GM15510 (cell line): Measurements from ENCODE around the gene ISCA2.

Experiments used
- POLR2A ChIP-seq: IDR thresholded peaks from 3 replicates; pipeline ENCODE4 v1.6.1; 2011; ENCODE audit warnings: borderline replicate concordance; ENCODE audit not compliant: insufficient read length; ENCODE audit errors: extremely low read depth

Gene ISCA2

DNA sequence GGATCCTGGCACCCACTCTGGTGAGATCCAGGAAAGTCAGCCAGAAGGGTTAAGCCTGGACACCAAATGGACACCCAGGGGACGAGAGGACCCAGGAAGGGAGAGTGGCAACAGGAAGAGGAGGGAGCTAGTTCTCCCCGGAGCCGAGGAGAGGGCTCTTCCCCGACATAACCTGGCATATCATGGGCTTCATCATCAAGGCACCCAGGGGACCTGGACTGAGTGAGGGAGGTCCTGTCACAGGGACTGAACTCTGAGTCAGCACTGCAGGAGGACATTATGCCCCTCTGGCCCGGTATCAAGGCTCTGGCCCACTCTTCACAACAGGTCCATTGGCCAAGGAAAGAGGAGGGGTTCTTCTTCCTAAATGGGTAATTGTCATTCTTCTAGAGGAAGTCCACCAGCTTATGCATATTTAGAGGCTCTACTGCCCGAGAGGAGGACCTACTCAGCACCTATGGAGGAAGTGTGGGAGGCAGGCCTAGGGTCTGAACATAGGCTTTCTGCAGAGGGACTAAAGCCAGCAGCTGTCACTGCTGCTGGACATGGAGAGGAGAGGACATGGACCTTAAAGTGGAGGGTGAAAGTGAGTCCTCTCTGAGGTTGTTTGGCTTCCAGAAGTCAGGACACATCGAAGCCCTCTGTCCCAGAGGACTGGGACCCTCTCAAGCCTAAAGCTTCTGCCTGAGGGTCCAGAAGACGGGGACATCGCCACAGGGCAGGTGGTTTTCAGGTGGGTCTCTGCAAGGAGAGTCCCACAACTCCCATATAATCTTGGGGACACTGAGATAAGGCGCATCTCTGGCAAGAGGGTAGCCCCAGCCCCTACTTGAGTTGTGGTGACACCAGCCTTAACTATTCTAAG is 18.6 kb downstream of the ISCA2 start:
- TF ChIP-seq POLR2A, result no peak

DNA sequence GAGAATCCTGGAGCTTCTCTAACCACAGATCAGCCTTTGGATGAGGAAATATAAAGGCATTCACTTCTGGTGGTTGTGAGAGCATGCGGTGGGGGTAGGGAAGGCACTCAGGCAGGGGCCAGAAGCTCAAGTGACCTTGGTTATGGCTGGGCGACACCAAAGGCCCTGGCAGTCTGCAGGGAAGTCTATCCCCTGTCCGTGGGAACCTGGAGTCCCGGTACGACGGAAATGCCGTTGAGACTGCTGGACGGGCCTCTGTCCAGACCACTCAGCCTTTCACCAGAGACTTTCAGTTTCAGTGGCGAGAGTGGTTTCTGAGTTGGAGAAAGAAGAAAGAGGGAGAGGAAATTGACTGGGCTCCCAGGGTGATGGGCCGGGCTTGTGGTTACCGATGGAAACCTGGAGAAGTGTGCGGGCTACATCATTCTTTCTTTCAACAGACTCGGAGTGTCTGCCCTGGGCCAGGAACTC is 20.9 kb downstream of the ISCA2 start:
- TF ChIP-seq POLR2A, result no peak

- no peak for TF ChIP-seq POLR2A
Observed at GRCh38 chr14:74515891-74516412, 22.4 kb downstream of the ISCA2 start.

- no peak for TF ChIP-seq POLR2A
Observed at GRCh38 chr14:74516451-74517160, 23.0 kb downstream of the ISCA2 start.

- TF ChIP-seq POLR2A, result no peak
Observed at GRCh38 chr14:74517731-74518130, 24.2 kb downstream of the ISCA2 start.

DNA sequence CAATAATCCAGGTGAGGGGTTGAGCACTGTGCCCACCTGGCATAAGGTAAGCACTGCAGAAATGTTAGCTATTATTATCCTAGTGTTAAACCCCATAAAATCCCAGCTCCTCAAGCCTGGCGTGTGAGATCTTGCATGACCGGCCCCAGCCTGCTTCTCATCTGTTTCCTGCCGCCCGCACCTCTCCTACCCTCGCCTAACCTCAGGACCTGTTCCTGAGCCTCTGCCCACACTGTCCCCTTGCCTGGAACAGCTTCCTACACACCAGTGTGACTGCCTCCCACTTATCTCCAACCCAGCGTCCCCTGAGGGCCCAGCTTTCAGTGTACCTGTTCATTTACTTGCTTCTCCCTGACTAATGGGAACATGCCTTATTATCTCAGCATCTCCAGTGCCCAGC is 24.7 kb downstream of the ISCA2 start:
- no peak for TF ChIP-seq POLR2A

DNA sequence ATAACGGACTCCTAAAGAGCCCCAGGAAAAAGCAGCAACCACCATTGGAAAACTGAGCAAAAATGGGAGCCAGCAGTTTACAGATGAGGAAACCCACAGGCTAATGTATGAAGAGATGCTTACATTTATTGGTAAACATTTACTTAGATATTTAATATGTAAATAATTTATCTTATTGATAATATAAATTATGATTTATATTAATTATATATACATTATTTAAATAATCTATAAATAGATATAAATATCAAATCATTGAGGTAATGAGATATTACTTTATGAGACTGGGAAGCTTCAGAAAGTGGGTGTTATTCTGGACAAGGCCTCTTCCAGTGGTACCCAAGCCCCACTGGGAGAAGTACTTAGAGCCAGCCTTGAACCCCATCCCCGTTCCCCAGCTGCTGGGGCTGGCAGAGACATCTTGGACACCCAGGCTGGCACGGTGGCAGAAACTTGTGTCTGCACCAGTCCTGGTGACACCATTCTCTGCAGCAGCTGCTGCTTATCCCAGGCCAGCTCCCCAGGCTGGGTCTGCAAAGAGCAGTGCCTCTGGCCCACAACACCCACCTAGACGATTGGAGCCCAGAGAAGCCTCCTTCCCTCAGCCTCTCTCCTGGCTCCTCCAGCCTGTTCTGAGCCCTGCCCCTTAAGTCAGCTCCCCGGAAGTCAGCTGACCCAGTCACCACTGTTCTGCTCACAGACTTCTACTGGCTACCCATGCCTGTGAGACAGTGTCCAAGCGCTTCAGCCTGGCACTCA is 25.9 kb downstream of the ISCA2 start:
- no peak for TF ChIP-seq POLR2A

DNA sequence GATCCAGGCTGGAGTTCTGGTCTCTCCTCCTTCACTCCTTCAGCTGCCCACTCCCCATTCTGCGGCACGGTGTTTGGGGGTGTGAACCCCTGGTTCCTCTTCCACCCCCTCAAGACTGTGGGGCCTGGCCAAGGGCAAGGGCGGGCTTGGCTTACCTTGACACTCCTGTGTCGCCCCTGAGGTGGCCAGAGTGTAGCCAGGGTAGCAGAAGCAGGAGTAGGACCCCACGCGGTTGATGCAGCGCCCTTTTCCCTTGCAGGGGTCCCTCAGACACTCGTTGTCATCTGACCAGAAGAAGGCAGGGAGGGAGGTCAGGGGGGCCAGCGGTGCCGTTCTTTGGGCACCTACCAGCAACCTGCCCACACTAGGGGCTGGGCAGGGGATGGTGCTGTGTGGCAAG is 28.2 kb downstream of the ISCA2 start:
- TF ChIP-seq POLR2A, result no peak

GRCh38 chr14:74522740-74523139 is 29.2 kb downstream of the ISCA2 start:
- TF ChIP-seq POLR2A, result no peak

- TF ChIP-seq POLR2A, result no peak
Observed at GRCh38 chr14:74524076-74524811, 30.7 kb downstream of the ISCA2 start.

GRCh38 chr14:74524812-74525135 is 31.2 kb downstream of the ISCA2 start:
- TF ChIP-seq POLR2A, result no peak

DNA sequence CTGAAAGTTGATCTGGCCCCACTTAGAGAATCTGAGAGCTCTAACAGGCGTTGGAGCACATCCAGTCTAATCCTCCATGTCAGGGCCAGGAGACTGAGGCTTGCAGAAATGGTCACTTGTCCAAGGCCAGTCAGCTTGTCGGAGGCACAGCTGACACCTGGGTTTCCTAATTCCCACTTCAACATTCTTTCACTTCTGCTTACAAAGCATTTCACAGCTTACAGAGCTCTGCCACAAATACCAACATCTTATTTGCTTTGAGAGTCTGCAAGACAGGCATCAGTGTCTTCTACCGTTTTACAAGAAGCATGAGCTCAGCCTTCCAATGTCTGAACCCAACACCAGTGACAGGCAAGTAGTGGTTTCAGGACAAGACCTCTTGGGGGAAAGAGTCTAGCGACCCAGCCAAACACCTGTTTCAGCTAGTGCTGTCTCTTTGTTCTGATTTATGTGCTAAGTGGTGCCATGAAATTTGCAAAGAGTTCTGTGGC is 31.8 kb downstream of the ISCA2 start:
- no peak for TF ChIP-seq POLR2A

- TF ChIP-seq POLR2A, result no peak
Observed at GRCh38 chr14:74526854-74527585, 33.5 kb downstream of the ISCA2 start.
